WERI-Rb-1 (cell line): ENCODE data around the gene DHRS3.

Experiments
- DNase-seq: peaks from one replicate; pipeline ENCODE4 v3.0.0-alpha.2; 2020
- H3K27ac ChIP-seq: fragments of 250-450 bp; sonication (Bioruptor Pico); 2 replicates; pipeline ENCODE4 v1.5.1; 2020; ENCODE audit warnings: mild to moderate bottlenecking, moderate library complexity
- H3K27me3 ChIP-seq: fragments of 250-450 bp; sonication (Bioruptor Pico); 2 replicates; pipeline ENCODE4 v1.5.1; 2021; ENCODE audit warnings: mild to moderate bottlenecking, low read depth, moderate library complexity; ENCODE audit not compliant: insufficient read depth, severe bottlenecking
- H3K36me3 ChIP-seq: fragments of 250-450 bp; sonication (Bioruptor Pico); 2 replicates; pipeline ENCODE4 v1.5.1; 2020; ENCODE audit warnings: mild to moderate bottlenecking, moderate library complexity
- H3K4me3 ChIP-seq: 2 replicates; pipeline ENCODE4 v1.5.1; 2011; ENCODE audit warnings: low read depth, mild to moderate bottlenecking, control low read depth, low read length
- H3K9me3 ChIP-seq: fragments of 250-450 bp; sonication (Bioruptor Pico); 2 replicates; pipeline ENCODE4 v1.5.1; 2021; ENCODE audit warnings: mild to moderate bottlenecking, moderate library complexity; ENCODE audit not compliant: severe bottlenecking
- TF ChIP-seq, protein P1 (sequence below): IDR thresholded peaks from 2 replicates; pipeline ENCODE4 v1.5.1; 2011; ENCODE audit warnings: low read depth, mild to moderate bottlenecking, control low read depth, inconsistent platforms, low read length

Gene DHRS3

DNA sequence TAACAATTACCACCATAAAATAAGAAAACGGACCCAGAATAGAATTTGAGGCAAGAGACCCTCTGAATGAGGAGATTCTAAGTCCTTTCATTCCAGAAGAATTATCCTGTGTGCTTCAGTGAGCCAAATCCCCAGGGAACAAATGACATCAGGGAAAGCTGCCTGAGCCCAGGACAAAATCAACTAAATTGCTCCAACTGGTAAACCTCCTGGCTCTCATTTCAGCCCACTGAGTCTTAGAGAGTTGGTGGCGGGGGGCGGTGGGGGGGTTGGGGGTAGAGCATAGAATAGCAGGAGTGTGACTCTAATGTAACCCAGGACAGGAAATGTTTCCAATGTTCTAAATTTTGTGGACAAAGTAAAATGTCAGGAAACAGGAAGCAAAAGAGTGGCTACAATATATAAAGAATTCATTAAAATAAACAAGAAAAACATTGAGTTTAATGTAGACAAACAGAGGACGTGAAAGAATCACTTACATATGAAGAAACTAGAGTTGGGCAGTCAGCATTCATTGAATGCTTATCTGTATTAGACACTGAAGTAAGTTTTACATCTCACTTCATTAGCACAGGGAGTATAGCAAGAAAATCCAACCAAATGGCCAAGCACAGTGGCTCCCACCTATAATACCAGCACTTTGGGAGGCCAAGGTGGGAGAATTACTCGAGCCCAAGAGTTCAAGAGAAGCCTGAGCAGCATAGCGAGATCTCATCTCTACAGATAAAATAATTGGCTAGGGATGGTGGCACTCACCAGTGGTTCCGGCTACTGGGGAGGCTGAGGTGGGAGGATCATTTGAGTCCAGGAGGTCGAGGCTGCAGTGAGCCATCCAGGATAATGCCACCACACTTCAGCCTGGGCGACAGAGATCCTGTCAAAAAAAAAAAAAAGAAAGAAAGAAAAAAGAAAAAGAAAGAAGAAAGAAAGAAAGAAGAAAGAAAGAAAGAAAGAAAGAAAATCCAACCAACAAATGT is 75.1 kb downstream of the DHRS3 start:
- DNase-seq, result no peak
- Histone ChIP-seq H3K4me3 (no peak overlapping the region), H3K36me3 (no peaks in the 10 kb centered on the region), H3K27ac (no peak overlapping the region), H3K27me3 (no peaks in the 10 kb centered on the region), H3K9me3 (no peaks in the 10 kb centered on the region)
- TF ChIP-seq, protein P1, sequence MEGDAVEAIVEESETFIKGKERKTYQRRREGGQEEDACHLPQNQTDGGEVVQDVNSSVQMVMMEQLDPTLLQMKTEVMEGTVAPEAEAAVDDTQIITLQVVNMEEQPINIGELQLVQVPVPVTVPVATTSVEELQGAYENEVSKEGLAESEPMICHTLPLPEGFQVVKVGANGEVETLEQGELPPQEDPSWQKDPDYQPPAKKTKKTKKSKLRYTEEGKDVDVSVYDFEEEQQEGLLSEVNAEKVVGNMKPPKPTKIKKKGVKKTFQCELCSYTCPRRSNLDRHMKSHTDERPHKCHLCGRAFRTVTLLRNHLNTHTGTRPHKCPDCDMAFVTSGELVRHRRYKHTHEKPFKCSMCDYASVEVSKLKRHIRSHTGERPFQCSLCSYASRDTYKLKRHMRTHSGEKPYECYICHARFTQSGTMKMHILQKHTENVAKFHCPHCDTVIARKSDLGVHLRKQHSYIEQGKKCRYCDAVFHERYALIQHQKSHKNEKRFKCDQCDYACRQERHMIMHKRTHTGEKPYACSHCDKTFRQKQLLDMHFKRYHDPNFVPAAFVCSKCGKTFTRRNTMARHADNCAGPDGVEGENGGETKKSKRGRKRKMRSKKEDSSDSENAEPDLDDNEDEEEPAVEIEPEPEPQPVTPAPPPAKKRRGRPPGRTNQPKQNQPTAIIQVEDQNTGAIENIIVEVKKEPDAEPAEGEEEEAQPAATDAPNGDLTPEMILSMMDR, result no peak

DNA sequence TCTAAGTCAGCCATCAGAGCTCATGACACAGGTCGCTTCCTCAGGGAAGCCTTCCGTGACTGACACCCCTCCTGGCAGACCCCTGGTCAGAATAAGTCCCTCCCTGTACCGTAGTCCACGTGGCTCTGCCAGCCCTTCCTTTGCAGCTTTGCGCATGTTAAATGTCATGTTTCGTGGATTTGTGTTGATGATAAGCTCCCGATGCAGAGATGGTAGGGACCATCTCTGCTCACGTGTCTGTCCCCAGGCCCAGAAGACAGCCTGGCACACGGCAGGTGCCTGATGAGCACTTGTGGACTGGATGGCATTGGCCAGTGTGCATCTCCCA is 75.9 kb downstream of the DHRS3 start:
- no peak for DNase-seq
- Histone ChIP-seq H3K27ac (no peak overlapping the region), H3K4me3 (no peak overlapping the region), H3K27me3 (no peaks in the 10 kb centered on the region), H3K36me3 (no peaks in the 10 kb centered on the region), H3K9me3 (no peaks in the 10 kb centered on the region)
- TF ChIP-seq, protein P1, result no peak

GRCh38 chr1:12541274-12542137 is 76.5 kb downstream of the DHRS3 start:
- no peak overlapping the region for H3K27ac ChIP-seq
- TF ChIP-seq, protein P1, result no peak
- H3K27me3 ChIP-seq, result no peaks in the 10 kb centered on the region
- H3K4me3 ChIP-seq, result no peak overlapping the region
- DNase-seq, result no peak
- H3K9me3 ChIP-seq, result no peaks in the 10 kb centered on the region
- no peaks in the 10 kb centered on the region for H3K36me3 ChIP-seq

- Histone ChIP-seq H3K9me3 (no peaks in the 10 kb centered on the region), H3K4me3 (no peak overlapping the region), H3K36me3 (no peaks in the 10 kb centered on the region), H3K27me3 (no peaks in the 10 kb centered on the region), H3K27ac (no peak overlapping the region)
- DNase-seq, result no peak
- TF ChIP-seq, protein P1, result no peak
Observed at GRCh38 chr1:12540580-12541273, 77.3 kb downstream of the DHRS3 start.

DNA sequence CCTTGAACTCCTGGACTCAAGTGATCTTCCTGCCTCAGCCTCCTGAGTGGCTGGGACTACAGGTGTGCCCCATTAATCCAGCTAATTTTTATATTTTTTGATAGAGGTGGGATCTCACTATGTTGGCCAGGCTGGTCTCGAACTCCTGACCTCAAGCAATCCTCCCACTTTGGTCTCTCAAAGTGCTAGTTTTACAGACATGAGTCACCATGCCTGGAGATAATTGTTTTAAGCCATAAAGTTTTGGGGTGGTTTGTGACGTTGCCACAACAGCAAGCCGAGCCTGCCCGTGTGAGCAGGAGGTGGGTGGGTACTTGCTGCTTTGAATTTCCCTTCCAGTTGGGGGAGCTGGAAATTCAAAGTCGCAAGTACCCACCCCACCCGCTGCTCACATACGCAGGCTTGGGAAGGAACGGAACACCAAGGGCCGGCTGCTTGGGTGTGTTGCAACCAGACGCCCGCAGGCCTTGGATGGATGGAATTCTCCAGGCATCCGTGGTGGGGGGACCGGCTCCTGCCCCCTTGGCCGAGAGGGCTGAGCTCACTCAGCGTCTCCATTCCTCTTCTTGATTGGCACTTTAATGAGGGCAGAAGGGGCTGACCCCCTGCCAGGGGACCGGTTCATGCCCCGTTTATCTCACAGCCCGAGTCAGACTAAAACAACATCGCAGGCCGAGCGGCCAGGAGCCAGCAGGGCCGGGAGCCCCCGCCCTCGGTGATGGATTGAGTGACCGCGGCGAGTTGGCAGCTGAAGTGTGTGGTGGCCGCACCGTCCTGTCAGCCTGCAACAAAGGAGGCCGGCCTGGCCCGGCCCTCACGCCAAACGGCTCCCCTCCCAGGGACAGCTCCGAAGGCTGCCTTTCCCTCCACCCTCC is 78.1 kb downstream of the DHRS3 start:
- TF ChIP-seq, protein P1, result no peak

More for the DNA sequence above, 78.1 kb downstream of the DHRS3 start:
- H3K27me3 ChIP-seq, result no peaks in the 10 kb centered on the region
- H3K27ac ChIP-seq, result no peak overlapping the region
- DNase-seq, result no peak
- H3K9me3 ChIP-seq, result no peaks in the 10 kb centered on the region
- H3K4me3 ChIP-seq, result no peak overlapping the region
- no peaks in the 10 kb centered on the region for H3K36me3 ChIP-seq
